Measurements from ENCODE around the gene EDIL3.
"Not testable (repeated sequence)": the region's sequence is repeated elsewhere in the genome, so short reads cannot be mapped to it uniquely, and the experiment has no call there.

The EDIL3 gene

DNA sequence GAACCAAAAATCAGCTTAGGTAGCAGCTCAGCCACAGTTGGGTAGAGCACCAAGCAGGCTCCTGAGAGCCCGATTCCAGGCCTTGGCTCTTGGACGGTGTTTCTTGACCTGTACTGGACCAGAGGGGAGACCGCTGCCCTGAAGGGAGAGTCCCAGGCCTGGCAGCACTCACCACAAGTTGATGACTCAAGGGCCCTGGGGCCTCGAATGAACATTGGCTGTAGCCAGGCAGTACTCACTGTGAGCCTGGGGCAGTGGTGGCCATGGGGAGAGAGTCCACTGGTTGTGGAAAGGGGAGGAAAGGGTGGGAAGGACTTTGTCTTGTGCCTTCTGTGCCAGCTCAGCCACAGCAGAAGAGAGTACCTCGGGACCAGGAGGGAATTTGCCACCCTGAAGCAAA is 166.1 kb downstream of the EDIL3 start:
- peak in 2 of 10 donors; percentile 18 to 69 for DNase-seq
- intact Hi-C loops (cut with DNase I): no loop called here

GRCh38 chr5:84215521-84215920 is 169.2 kb downstream of the EDIL3 start:
- DNase-seq: no peak
- intact Hi-C loops (cut with DNase I): no loop called here

DNA sequence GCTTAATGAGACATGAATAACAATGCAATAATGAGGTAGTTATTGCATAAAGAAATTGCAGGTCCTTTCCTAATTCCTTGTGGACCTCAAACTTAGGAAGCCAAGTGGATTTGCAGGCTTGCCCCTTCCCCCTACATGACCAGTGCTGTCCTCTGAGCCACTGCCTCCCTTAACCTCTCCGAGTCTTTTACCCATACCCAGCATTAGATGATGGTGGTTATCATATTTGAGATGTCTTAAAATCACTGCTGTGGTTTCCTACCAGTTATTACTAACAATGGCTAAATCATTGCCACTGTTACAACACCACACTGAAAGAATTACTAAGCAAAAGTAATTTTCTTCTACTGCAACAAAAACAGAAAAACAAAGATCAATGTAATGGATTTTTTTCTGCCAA is 170.8 kb downstream of the EDIL3 start:
- intact Hi-C loops (cut with DNase I): no loop called here

GRCh38 chr5:84213212-84213611 is 171.5 kb downstream of the EDIL3 start:
- DNase-seq: no peak

More for the DNA sequence above, 170.8 kb downstream of the EDIL3 start:
- DNase-seq: no peak

GRCh38 chr5:84204772-84205171 is 179.9 kb downstream of the EDIL3 start:
- DNase-seq: no peak
- intact Hi-C loops (cut with DNase I): no loop called here

More at GRCh38 chr5:84213212-84213611, 171.5 kb downstream of the EDIL3 start:
- intact Hi-C loops (cut with DNase I): no loop called here

GRCh38 chr5:84202136-84202535 is 182.5 kb downstream of the EDIL3 start:
- intact Hi-C loops (cut with DNase I): no loop called here

DNA sequence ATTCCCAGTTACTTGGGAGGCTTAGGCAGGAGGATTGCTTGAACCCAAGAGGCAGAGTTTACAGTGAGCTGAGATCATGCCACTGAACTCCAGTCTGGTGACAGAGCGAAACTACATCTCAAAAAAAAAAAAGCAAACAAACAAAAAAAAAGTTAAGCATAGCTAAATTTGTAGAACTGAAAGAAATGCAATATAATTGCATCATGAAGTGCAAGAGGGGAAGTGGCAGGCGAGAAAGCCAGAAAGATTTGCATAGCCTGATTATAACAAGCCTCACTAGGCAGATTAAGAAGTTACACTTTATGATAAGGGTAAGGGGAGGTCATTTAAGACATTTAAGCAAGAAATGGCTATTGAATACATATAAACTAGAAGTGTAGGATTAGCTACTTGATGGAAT is 187.1 kb downstream of the EDIL3 start:
- intact Hi-C loops (cut with DNase I): no loop called here

More at GRCh38 chr5:84202136-84202535, 182.5 kb downstream of the EDIL3 start:
- no peak for DNase-seq

GRCh38 chr5:84191281-84191680 is 193.4 kb downstream of the EDIL3 start:
- no peak for DNase-seq
- intact Hi-C loops (cut with DNase I): no loop called here

More for the DNA sequence above, 187.1 kb downstream of the EDIL3 start:
- no peak for DNase-seq

DNA sequence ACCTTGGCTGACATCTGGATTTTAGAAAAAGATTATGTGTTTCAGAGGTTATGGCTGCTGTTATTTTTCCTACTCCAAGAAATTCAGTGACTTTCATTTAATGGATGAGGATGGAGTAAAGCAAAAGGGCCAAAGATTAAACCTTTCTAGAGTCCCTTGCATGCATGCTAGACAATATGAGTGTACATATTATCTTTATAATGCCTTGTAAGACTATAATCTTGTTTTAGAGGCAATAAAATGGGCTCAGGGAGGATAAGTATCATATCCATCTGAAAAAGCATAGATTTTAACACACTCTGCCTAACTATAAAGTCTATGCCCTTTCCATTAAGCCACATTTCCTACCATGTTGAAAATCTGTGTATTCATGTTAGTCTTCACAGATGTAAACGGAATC is 199.8 kb downstream of the EDIL3 start:
- intact Hi-C loops (cut with DNase I): no loop called here
- DNase-seq: no peak

- DNase-seq: no peak
- intact Hi-C loops (cut with DNase I): no loop called here
Measured at GRCh38 chr5:84181093-84181492, 203.6 kb downstream of the EDIL3 start.

DNA sequence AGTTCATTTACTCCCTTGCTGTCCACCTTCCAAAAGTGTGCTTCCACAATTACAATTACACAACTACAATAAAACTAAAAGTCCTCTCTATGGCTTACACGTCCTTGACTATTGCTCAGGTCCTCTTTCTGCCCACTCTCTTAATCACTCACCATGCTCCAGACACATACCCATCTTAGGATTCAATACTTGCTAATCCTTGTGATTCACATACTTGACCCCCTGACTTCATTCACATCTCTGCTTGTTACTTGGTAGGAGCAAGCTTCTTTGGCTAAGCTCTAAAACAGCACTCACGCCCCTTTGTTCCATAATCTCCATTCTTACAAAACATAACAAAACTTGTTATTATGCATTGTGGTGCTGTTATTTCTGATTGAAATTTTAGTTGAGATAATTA is 215.8 kb downstream of the EDIL3 start:
- DNase-seq: no peak
- intact Hi-C loops (cut with DNase I): no loop called here

GRCh38 chr5:84163671-84164070 is 221.0 kb downstream of the EDIL3 start:
- DNase-seq: no peak
- intact Hi-C loops (cut with DNase I): no loop called here

- intact Hi-C loops (cut with DNase I): no loop called here
- DNase-seq: no peak
Measured at GRCh38 chr5:84162695-84163094, 222.0 kb downstream of the EDIL3 start.

GRCh38 chr5:84160650-84161049 is 224.0 kb downstream of the EDIL3 start:
- intact Hi-C loops (cut with DNase I); DNase-seq: not testable (repeated sequence)

- intact Hi-C loops (cut with DNase I): no loop called here
Measured at GRCh38 chr5:84149094-84149493, 235.6 kb downstream of the EDIL3 start.

DNA sequence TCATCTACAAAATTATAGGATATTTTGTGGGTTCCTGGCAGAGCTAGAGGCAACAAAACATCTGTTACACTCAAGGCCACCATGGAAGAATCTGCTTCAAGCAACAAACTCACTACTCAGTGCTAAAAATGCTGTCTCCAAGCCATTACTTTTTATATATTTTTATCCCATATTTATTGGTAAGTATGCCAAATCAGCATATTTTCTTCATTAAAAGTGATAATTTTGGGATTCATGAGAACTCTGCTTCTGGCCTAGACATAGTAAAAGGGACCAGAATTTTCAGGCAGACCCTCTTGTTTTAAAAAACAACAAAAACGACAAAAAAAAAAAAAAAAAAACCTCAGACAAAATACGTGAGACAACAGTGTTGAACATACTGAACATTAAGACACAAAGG is 236.0 kb downstream of the EDIL3 start:
- intact Hi-C loops (cut with DNase I): no loop called here
- DNase-seq: no peak

More at GRCh38 chr5:84149094-84149493, 235.6 kb downstream of the EDIL3 start:
- no peak for DNase-seq

- intact Hi-C loops (cut with DNase I): no loop called here
- DNase-seq: no peak
Measured at GRCh38 chr5:84137541-84137940, 247.1 kb downstream of the EDIL3 start.

GRCh38 chr5:84131372-84131771 is 253.3 kb downstream of the EDIL3 start:
- intact Hi-C loops (cut with DNase I): no loop called here
- no peak for DNase-seq

DNA sequence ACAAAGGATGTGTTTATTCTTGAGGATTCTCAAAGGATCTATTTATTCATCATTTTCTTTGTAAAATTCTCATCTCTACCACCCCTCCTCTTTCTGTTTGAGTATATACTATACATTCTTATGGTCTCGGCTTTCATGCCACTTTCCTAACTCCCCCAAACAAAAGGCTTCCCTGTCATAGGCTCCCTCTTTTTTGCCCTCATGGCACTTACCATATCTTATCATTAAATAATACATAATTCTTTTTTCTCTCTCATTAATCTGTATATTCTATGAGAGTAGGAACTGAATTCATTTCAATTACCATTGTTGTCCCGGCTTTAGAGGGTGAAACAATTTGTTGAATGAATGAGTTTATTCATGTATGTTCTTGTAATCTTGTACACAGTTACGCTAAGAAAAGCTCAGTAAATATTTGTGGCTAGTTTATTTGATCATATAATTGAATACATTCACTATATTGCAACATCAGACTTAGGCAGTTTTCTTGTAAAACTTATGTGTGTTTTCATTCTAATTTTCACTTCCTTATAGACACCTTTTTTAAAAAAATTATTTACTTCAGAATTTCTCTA is 254.6 kb downstream of the EDIL3 start:
- no peak for DNase-seq
- intact Hi-C loops (cut with DNase I): no loop called here

- intact Hi-C loops (cut with DNase I): no loop called here
- no peak for DNase-seq
Measured at GRCh38 chr5:84125216-84125615, 259.5 kb downstream of the EDIL3 start.

- no peak for DNase-seq
- intact Hi-C loops (cut with DNase I): no loop called here
Measured at GRCh38 chr5:84119252-84119651, 265.4 kb downstream of the EDIL3 start.

DNA sequence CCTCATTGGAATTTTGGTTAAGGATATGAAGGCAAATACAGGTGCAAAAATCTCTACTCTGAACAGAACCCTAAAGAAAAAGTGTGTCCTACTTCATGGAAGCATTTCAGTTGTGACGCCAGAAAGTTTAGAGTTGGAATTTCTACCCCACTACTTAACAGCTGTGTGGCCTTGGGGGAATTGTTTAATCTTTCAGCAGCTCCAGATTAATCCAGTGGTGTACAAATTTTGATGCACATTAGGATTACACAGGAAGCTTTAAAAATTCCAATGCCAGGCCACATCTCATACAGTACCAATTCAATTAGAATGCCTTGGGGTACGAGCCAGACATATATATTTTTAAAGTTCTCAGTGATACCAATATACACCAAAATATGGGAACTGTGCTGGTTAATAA is 266.1 kb downstream of the EDIL3 start:
- no peak for DNase-seq
- intact Hi-C loops (cut with DNase I): no loop called here

DNA sequence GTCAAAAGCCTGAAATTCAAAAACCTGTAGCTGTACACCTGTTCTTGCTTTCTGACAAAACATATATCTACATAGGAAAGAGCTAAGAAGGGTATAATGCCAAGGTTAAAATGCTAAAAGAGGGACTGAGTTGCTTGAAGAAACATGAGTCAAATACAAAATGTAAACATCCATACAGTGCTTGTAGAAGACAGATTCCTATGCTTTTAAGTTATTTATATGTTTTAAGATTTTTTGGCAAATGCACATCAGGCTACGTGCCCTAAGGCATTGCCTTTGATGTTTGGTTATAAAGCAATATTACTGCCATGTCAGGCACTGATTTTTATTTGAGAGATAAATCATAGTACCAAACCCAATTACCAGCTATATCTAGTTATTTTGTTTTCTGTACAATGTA is 269.0 kb downstream of the EDIL3 start:
- intact Hi-C loops (cut with DNase I): no loop called here
- DNase-seq: no peak

Data from posterior cingulate gyrus (tissue), 11 donors.